Astrocyte (in vitro differentiated cells and primary cell): ENCODE results near the gene ELMO3. TPM values are rescaled to one million over a fixed set of nuclear protein-coding genes. Genes with fewer than 3 reads are reported as not detected.
A peak's percentile ranks its signal among the peaks of the same experiment; 100 is the strongest.

Source experiments
- DNase-seq: peaks from one replicate; pipeline ENCODE4 v3.0.0-alpha.2; 2010; ENCODE audit warnings: low read depth
- FAIRE-seq: peaks from 2 replicates; lab custom pipeline; 2011; peaks lifted over from hg19 to GRCh38; lab: Jason Lieb, UNC
- H2AFZ ChIP-seq: 2 replicates; pipeline ENCODE4 v1.6.0; 2012; ENCODE audit warnings: low read depth, low read length, inconsistent platforms
- H3K27ac ChIP-seq: 2 replicates; pipeline ENCODE4 v1.5.1; 2011; ENCODE audit warnings: low read depth, low read length, inconsistent platforms
- H3K27me3 ChIP-seq: 2 replicates; pipeline ENCODE4 v1.6.0; 2011; ENCODE audit warnings: low read length, inconsistent platforms; ENCODE audit not compliant: insufficient read depth
- H3K36me3 ChIP-seq: 2 replicates; pipeline ENCODE4 v1.5.1; 2011; ENCODE audit warnings: low read length, inconsistent platforms; ENCODE audit not compliant: insufficient read depth
- H3K4me1 ChIP-seq: 2 replicates; pipeline ENCODE4 v1.5.1; 2011; ENCODE audit warnings: low read length, inconsistent platforms; ENCODE audit not compliant: insufficient read depth
- H3K4me2 ChIP-seq: 2 replicates; pipeline ENCODE4 v1.6.0; 2012; ENCODE audit warnings: low read length, inconsistent platforms
- H3K4me3 ChIP-seq: 2 replicates; pipeline ENCODE4 v1.5.1; 2011; ENCODE audit warnings: low read depth, mild to moderate bottlenecking, low read length, inconsistent platforms; ENCODE audit not compliant: insufficient read depth
- H3K79me2 ChIP-seq: 2 replicates; pipeline ENCODE4 v1.6.0; 2012; ENCODE audit warnings: mild to moderate bottlenecking, low read length, inconsistent platforms; ENCODE audit not compliant: insufficient read depth
- H3K9ac ChIP-seq: 2 replicates; pipeline ENCODE4 v1.6.0; 2012; ENCODE audit warnings: mild to moderate bottlenecking, low read length, inconsistent platforms
- H3K9me3 ChIP-seq: 2 replicates; pipeline ENCODE4 v1.5.1; 2012; ENCODE audit warnings: low read depth, mild to moderate bottlenecking, low read length, inconsistent platforms; ENCODE audit not compliant: insufficient read depth
- H4K20me1 ChIP-seq: 2 replicates; pipeline ENCODE4 v1.6.0; 2012; ENCODE audit warnings: low read length, inconsistent platforms; ENCODE audit not compliant: insufficient read depth
- H3K27ac Mint-ChIP-seq: one replicate; pipeline ENCODE4 v1.8.0; 2021; ENCODE audit warnings: mild to moderate bottlenecking, mixed read lengths; ENCODE audit not compliant: unreplicated experiment
- H3K27me3 Mint-ChIP-seq: one replicate; pipeline ENCODE4 v1.8.0; 2021; ENCODE audit warnings: low read depth, mixed read lengths; ENCODE audit not compliant: unreplicated experiment
- H3K36me3 Mint-ChIP-seq: one replicate; pipeline ENCODE4 v1.8.0; 2021; ENCODE audit warnings: low read depth, mixed read lengths; ENCODE audit not compliant: unreplicated experiment
- H3K4me1 Mint-ChIP-seq: one replicate; pipeline ENCODE4 v1.8.0; 2021; ENCODE audit warnings: low read depth, mixed read lengths; ENCODE audit not compliant: unreplicated experiment
- H3K4me3 Mint-ChIP-seq: one replicate; pipeline ENCODE4 v1.8.0; 2021; ENCODE audit warnings: mild to moderate bottlenecking, moderate library complexity, mixed read lengths; ENCODE audit not compliant: unreplicated experiment
- H3K9me3 Mint-ChIP-seq: one replicate; pipeline ENCODE4 v1.8.0; 2021; ENCODE audit warnings: mild to moderate bottlenecking, mixed read lengths; ENCODE audit not compliant: unreplicated experiment
- CTCF ChIP-seq: IDR thresholded peaks from 2 replicates; pipeline ENCODE4 v1.5.1; 2011; ENCODE audit warnings: low read depth, mild to moderate bottlenecking, inconsistent platforms, low read length, moderate library complexity; ENCODE audit not compliant: insufficient read depth
- EZH2 ChIP-seq: IDR thresholded peaks from 2 replicates; pipeline ENCODE4 v1.6.1; 2012; ENCODE audit warnings: mild to moderate bottlenecking, low read length, inconsistent platforms; ENCODE audit not compliant: insufficient read depth
- total RNA-seq: library from RNA; stranded (reverse); gene quantifications from 2 replicates; pipeline ENCODE4 v1.2.1, GENCODE V29; 2021

ELMO3 gene
- total RNA-seq, 1 donor from 2014 or later = 1.4 TPM

- no peak overlapping the region for H3K4me3 ChIP-seq
- no peak for FAIRE-seq
- H3K4me3 Mint-ChIP-seq = peak overlapping the region; percentile 45
Measured at GRCh38 chr16:67169011-67169451, 29.9 kb upstream of the ELMO3 start.

GRCh38 chr16:67169642-67170167, 29.2 kb upstream of the ELMO3 start:
- TF ChIP-seq CTCF (peak; percentile 55), EZH2 (no peak)
- no peak for DNase-seq
- Histone ChIP-seq H3K27me3 (peaks cover 38% of the 10 kb centered on the region), H3K9me3 (no peaks in the 10 kb centered on the region), H3K79me2 (no peaks in the 10 kb centered on the region), H3K9ac (peak overlapping the region; percentile 68), H3K4me2 (peak overlapping the region; percentile 87), H4K20me1 (peaks cover 10% of the 10 kb centered on the region), H2AFZ (peak overlapping the region; percentile 74), H3K36me3 (no peaks in the 10 kb centered on the region), H3K4me1 (peaks cover 29% of the 10 kb centered on the region), H3K4me3 (peak overlapping the region; percentile 58), H3K27ac (peak overlapping the region; percentile 29)
- Mint-ChIP-seq H3K27ac (peak overlapping the region; percentile 95), H3K27me3 (peaks cover 45% of the 10 kb centered on the region), H3K9me3 (no peaks in the 10 kb centered on the region), H3K36me3 (peaks cover 7% of the 10 kb centered on the region), H3K4me1 (peaks cover 23% of the 10 kb centered on the region), H3K4me3 (peak overlapping the region; percentile 77)
- no peak for FAIRE-seq

More at GRCh38 chr16:67169011-67169451, 29.9 kb upstream of the ELMO3 start:
- TF ChIP-seq EZH2 (no peak), CTCF (no peak)
- Mint-ChIP-seq H3K27ac (no peak overlapping the region), H3K4me1 (peaks cover 23% of the 10 kb centered on the region), H3K36me3 (peaks cover 7% of the 10 kb centered on the region), H3K9me3 (no peaks in the 10 kb centered on the region), H3K27me3 (peaks cover 48% of the 10 kb centered on the region)
- H3K9me3 ChIP-seq = no peaks in the 10 kb centered on the region
- no peaks in the 10 kb centered on the region for H3K36me3 ChIP-seq
- H3K27me3 ChIP-seq = peaks cover 41% of the 10 kb centered on the region
- no peak for DNase-seq
- H3K79me2 ChIP-seq = no peaks in the 10 kb centered on the region
- H4K20me1 ChIP-seq = peaks cover 11% of the 10 kb centered on the region
- H3K9ac ChIP-seq = no peak overlapping the region
- H3K27ac ChIP-seq = no peak overlapping the region
- no peak overlapping the region for H2AFZ ChIP-seq
- peaks cover 23% of the 10 kb centered on the region for H3K4me1 ChIP-seq
- no peak overlapping the region for H3K4me2 ChIP-seq
